H9 (cell line): ENCODE results near the gene NSF. TPM values are rescaled to one million over a fixed set of nuclear protein-coding genes. Genes with fewer than 3 reads are reported as not detected.

ENCODE experiments used
- DNase-seq: peaks from one replicate; pipeline ENCODE4 v3.0.0-alpha.2; 2017
- H2AFZ ChIP-seq: one replicate; pipeline ENCODE4 v1.6.1; 2013; ENCODE audit warnings: mild to moderate bottlenecking, low read length, control low read depth, moderate library complexity
- H2AK5ac ChIP-seq: 2 replicates; pipeline ENCODE4 v1.6.1; 2013; ENCODE audit warnings: low read length, control low read depth, mixed read lengths; ENCODE audit not compliant: insufficient read length
- H2BK120ac ChIP-seq: one replicate; pipeline ENCODE4 v1.6.1; 2013; ENCODE audit warnings: low read depth, mild to moderate bottlenecking, low read length, control low read depth, inconsistent platforms; ENCODE audit not compliant: poor library complexity, severe bottlenecking
- H2BK12ac ChIP-seq: 2 replicates; pipeline ENCODE4 v1.6.1; 2013; ENCODE audit warnings: low read length, control low read depth, mixed read lengths, low read depth; ENCODE audit not compliant: insufficient read length
- H2BK15ac ChIP-seq: 2 replicates; pipeline ENCODE4 v1.6.1; 2013; ENCODE audit warnings: low read depth, low read length, control low read depth
- H2BK20ac ChIP-seq: one replicate; pipeline ENCODE4 v1.6.1; 2013; ENCODE audit warnings: low read depth, mild to moderate bottlenecking, low read length, control low read depth, inconsistent platforms; ENCODE audit not compliant: poor library complexity, severe bottlenecking
- H2BK5ac ChIP-seq: 2 replicates; pipeline ENCODE4 v1.6.1; 2013; ENCODE audit warnings: low read length, control low read depth, mixed read lengths; ENCODE audit not compliant: insufficient read length
- H3K14ac ChIP-seq: 2 replicates; pipeline ENCODE4 v1.6.1; 2013; ENCODE audit warnings: low read length, control low read depth; ENCODE audit not compliant: insufficient read depth
- H3K18ac ChIP-seq: 2 replicates; pipeline ENCODE4 v1.6.1; 2013; ENCODE audit warnings: low read depth, mild to moderate bottlenecking, mixed read lengths, low read length, control low read depth; ENCODE audit not compliant: insufficient read length
- H3K23ac ChIP-seq: 2 replicates; pipeline ENCODE4 v1.6.1; 2013; ENCODE audit warnings: low read length, control low read depth, mixed read lengths, low read depth; ENCODE audit not compliant: insufficient read length
- H3K23me2 ChIP-seq: 2 replicates; pipeline ENCODE4 v1.6.1; 2013; ENCODE audit warnings: low read depth, mild to moderate bottlenecking, mixed read lengths, low read length, control low read depth; ENCODE audit not compliant: insufficient read length, poor library complexity, severe bottlenecking
- H3K27ac ChIP-seq: 2 replicates; pipeline ENCODE4 v1.5.1; 2013; ENCODE audit warnings: low read length, control low read depth, mixed read lengths, low read depth; ENCODE audit not compliant: insufficient read length
- H3K27me3 ChIP-seq: 2 replicates; pipeline ENCODE4 v1.6.1; 2013; ENCODE audit warnings: low read length, control low read depth, inconsistent platforms; ENCODE audit not compliant: insufficient read depth
- H3K4ac ChIP-seq: 2 replicates; pipeline ENCODE4 v1.6.1; 2013; ENCODE audit warnings: low read depth, mild to moderate bottlenecking, control low read depth, inconsistent platforms, low read length, moderate library complexity
- H3K4me1 ChIP-seq: 2 replicates; pipeline ENCODE4 v1.6.1; 2013; ENCODE audit warnings: low read length, control low read depth, inconsistent platforms; ENCODE audit not compliant: insufficient read depth
- H3K4me2 ChIP-seq: 2 replicates; pipeline ENCODE4 v1.6.1; 2013; ENCODE audit warnings: low read length, control low read depth, mixed read lengths; ENCODE audit not compliant: insufficient read length, insufficient read depth
- H3K56ac ChIP-seq: 2 replicates; pipeline ENCODE4 v1.6.1; 2013; ENCODE audit warnings: low read depth, mild to moderate bottlenecking, mixed read lengths, low read length, control low read depth; ENCODE audit not compliant: insufficient read length
- H3K79me1 ChIP-seq: 2 replicates; pipeline ENCODE4 v1.6.1; 2013; ENCODE audit warnings: low read depth, mild to moderate bottlenecking, moderate library complexity, low read length, control low read depth, inconsistent platforms; ENCODE audit not compliant: insufficient read depth, poor library complexity, severe bottlenecking
- H3K79me2 ChIP-seq: 2 replicates; pipeline ENCODE4 v1.6.1; 2013; ENCODE audit warnings: low read length, control low read depth, inconsistent platforms; ENCODE audit not compliant: insufficient read depth
- H3K9ac ChIP-seq: 2 replicates; pipeline ENCODE4 v1.6.1; 2013; ENCODE audit warnings: low read length, control low read depth, mixed read lengths; ENCODE audit not compliant: insufficient read length; ENCODE audit errors: extremely low read depth
- H3K9me3 ChIP-seq: one replicate; pipeline ENCODE4 v1.6.1; 2013; ENCODE audit warnings: low read depth, low read length, inconsistent platforms; ENCODE audit not compliant: control insufficient read depth
- H3T11ph ChIP-seq: one replicate; pipeline ENCODE4 v1.6.1; 2013; ENCODE audit warnings: mild to moderate bottlenecking, low read length, control low read depth, inconsistent platforms
- H4K20me1 ChIP-seq: one replicate; pipeline ENCODE4 v1.6.1; 2013; ENCODE audit not compliant: control insufficient read depth, insufficient read length, insufficient read depth
- H4K5ac ChIP-seq: 2 replicates; pipeline ENCODE4 v1.6.1; 2013; ENCODE audit warnings: low read depth, mild to moderate bottlenecking, mixed read lengths, low read length, control low read depth; ENCODE audit not compliant: insufficient read length
- H4K8ac ChIP-seq: replicated peaks from 2 replicates; pipeline ENCODE4 v1.6.1; 2013; ENCODE audit warnings: low read length, control low read depth, mixed read lengths, low read depth; ENCODE audit not compliant: insufficient read length
- H4K91ac ChIP-seq: 2 replicates; pipeline ENCODE4 v1.6.1; 2013; ENCODE audit warnings: low read depth, mild to moderate bottlenecking, moderate library complexity, mixed read lengths, low read length, control low read depth; ENCODE audit not compliant: insufficient read length
- H3K27ac Mint-ChIP-seq, 3 experiments: 2 replicates in 2 of 3; 3 replicates in 1 of 3; pipeline ENCODE4 v1.8.0; 2020 to 2021; ENCODE audit warnings: mixed read lengths in 3 of 3, mild to moderate bottlenecking in 1 of 3, moderate library complexity in 1 of 3
- H3K27me3 Mint-ChIP-seq: 2 replicates; pipeline ENCODE4 v1.8.0; 2021; ENCODE audit warnings: low read depth, mild to moderate bottlenecking, moderate library complexity, mixed read lengths
- H3K36me3 Mint-ChIP-seq, 3 experiments: 2 replicates in 2 of 3; 3 replicates in 1 of 3; pipeline ENCODE4 v1.8.0; 2020 to 2021; ENCODE audit warnings: low read depth in 3 of 3, mixed read lengths in 3 of 3; ENCODE audit not compliant: insufficient read depth in 1 of 3
- H3K4me1 Mint-ChIP-seq, 2 experiments: 2 replicates each; pipeline ENCODE4 v1.8.0; 2020; ENCODE audit warnings: mixed read lengths in 2 of 2
- H3K4me3 Mint-ChIP-seq, 2 experiments: 2 replicates in 1 of 2; 3 replicates in 1 of 2; pipeline ENCODE4 v1.8.0; 2020 to 2021; ENCODE audit warnings: mild to moderate bottlenecking in 2 of 2, mixed read lengths in 2 of 2, moderate library complexity in 1 of 2
- H3K9me3 Mint-ChIP-seq, 2 experiments: 2 replicates in 1 of 2; 3 replicates in 1 of 2; pipeline ENCODE4 v1.8.0; 2020; ENCODE audit warnings: mild to moderate bottlenecking in 2 of 2, mixed read lengths in 2 of 2, moderate library complexity in 1 of 2
- CTCF ChIP-seq: fragments of 200-600 bp; sonication (generic); conservative IDR thresholded peaks from 3 replicates; pipeline ENCODE4 v1.8.0; 2021; ENCODE audit warnings: antibody characterized with exemption, mild to moderate bottlenecking
- WGBS: extraction: QIAGEN DNeasy Blood & Tissue Kit; methylation state at CpG from one replicate; pipeline ENCODE4 v1.1.7; 2013; ENCODE audit warnings: missing lambda C conversion rate, low lambda C conversion rate, mixed read lengths; ENCODE audit not compliant: insufficient read length; ENCODE audit errors: extremely low coverage; 5-methylcytosine and 5-hydroxymethylcytosine counted together
- total RNA-seq: library from RNA; stranded (reverse); gene quantifications from 2 replicates; pipeline ENCODE4 v1.2.1, GENCODE V29; 2021

Gene NSF
- total RNA-seq, 1 experiment from 2014 or later: 36.4 TPM

- Mint-ChIP-seq H3K36me3 (peaks cover 0 to 2% (median 0%) of the 10 kb centered on the region in 3 experiments; a peak in 4 of 7 replicates), H3K27me3 (no peaks in the 10 kb centered on the region), H3K4me3 (no peak overlapping the region), H3K4me1 (peaks cover 26 to 31% of the 10 kb centered on the region in 2 experiments), H3K27ac (no peak overlapping the region), H3K9me3 (no peaks in the 10 kb centered on the region)
- no peaks in the 10 kb centered on the region for H3K23me2 ChIP-seq
- H3K4ac ChIP-seq: no peak overlapping the region
- H3K18ac ChIP-seq: no peak overlapping the region
- no peaks in the 10 kb centered on the region for H3K4me1 ChIP-seq
- no peak for TF ChIP-seq CTCF
- H3K9me3 ChIP-seq: no peaks in the 10 kb centered on the region
- H2BK20ac ChIP-seq: no peak overlapping the region
- H4K20me1 ChIP-seq: no peaks in the 10 kb centered on the region
- H3K56ac ChIP-seq: no peak overlapping the region
- H3K23ac ChIP-seq: no peak overlapping the region
- H2BK12ac ChIP-seq: no peak overlapping the region
- no peak overlapping the region for H2BK120ac ChIP-seq
- H3K79me1 ChIP-seq: no peaks in the 10 kb centered on the region
- H3K27ac ChIP-seq: no peak overlapping the region
- H4K8ac ChIP-seq: no peak overlapping the region
- H3K79me2 ChIP-seq: no peaks in the 10 kb centered on the region
- no peak overlapping the region for H3T11ph ChIP-seq
- H2BK15ac ChIP-seq: no peak overlapping the region
- DNase-seq: no peak
- H3K4me2 ChIP-seq: no peak overlapping the region
- no peak overlapping the region for H3K9ac ChIP-seq
- no peak overlapping the region for H4K91ac ChIP-seq
- H3K27me3 ChIP-seq: no peaks in the 10 kb centered on the region
- no peak overlapping the region for H4K5ac ChIP-seq
- no peak overlapping the region for H2AK5ac ChIP-seq
- no peak overlapping the region for H2AFZ ChIP-seq
- no peak overlapping the region for H3K14ac ChIP-seq
- no CpG with 5 or more reads among the region's 3 CpGs for WGBS
- H2BK5ac ChIP-seq: no peak overlapping the region
These were observed 154.9 kb downstream of the NSF start for GRCh38 chr17:46745376-46745775.
